H9 (cell line): Measurements from ENCODE around the gene TAPBPL. TPM values are rescaled to one million over a fixed set of nuclear protein-coding genes. Genes with fewer than 3 reads are reported as not detected.

Source experiments
- DNase-seq: peaks from one replicate; pipeline ENCODE4 v3.0.0-alpha.2; 2017
- H2AFZ ChIP-seq: one replicate; pipeline ENCODE4 v1.6.1; 2013; ENCODE audit warnings: mild to moderate bottlenecking, low read length, control low read depth, moderate library complexity
- H2AK5ac ChIP-seq: 2 replicates; pipeline ENCODE4 v1.6.1; 2013; ENCODE audit warnings: low read length, control low read depth, mixed read lengths; ENCODE audit not compliant: insufficient read length
- H2BK120ac ChIP-seq: one replicate; pipeline ENCODE4 v1.6.1; 2013; ENCODE audit warnings: low read depth, mild to moderate bottlenecking, low read length, control low read depth, inconsistent platforms; ENCODE audit not compliant: poor library complexity, severe bottlenecking
- H2BK12ac ChIP-seq: 2 replicates; pipeline ENCODE4 v1.6.1; 2013; ENCODE audit warnings: low read length, control low read depth, mixed read lengths, low read depth; ENCODE audit not compliant: insufficient read length
- H2BK15ac ChIP-seq: 2 replicates; pipeline ENCODE4 v1.6.1; 2013; ENCODE audit warnings: low read depth, low read length, control low read depth
- H2BK20ac ChIP-seq: one replicate; pipeline ENCODE4 v1.6.1; 2013; ENCODE audit warnings: low read depth, mild to moderate bottlenecking, low read length, control low read depth, inconsistent platforms; ENCODE audit not compliant: poor library complexity, severe bottlenecking
- H2BK5ac ChIP-seq: 2 replicates; pipeline ENCODE4 v1.6.1; 2013; ENCODE audit warnings: low read length, control low read depth, mixed read lengths; ENCODE audit not compliant: insufficient read length
- H3K14ac ChIP-seq: 2 replicates; pipeline ENCODE4 v1.6.1; 2013; ENCODE audit warnings: low read length, control low read depth; ENCODE audit not compliant: insufficient read depth
- H3K18ac ChIP-seq: 2 replicates; pipeline ENCODE4 v1.6.1; 2013; ENCODE audit warnings: low read depth, mild to moderate bottlenecking, mixed read lengths, low read length, control low read depth; ENCODE audit not compliant: insufficient read length
- H3K23ac ChIP-seq: 2 replicates; pipeline ENCODE4 v1.6.1; 2013; ENCODE audit warnings: low read length, control low read depth, mixed read lengths, low read depth; ENCODE audit not compliant: insufficient read length
- H3K23me2 ChIP-seq: 2 replicates; pipeline ENCODE4 v1.6.1; 2013; ENCODE audit warnings: low read depth, mild to moderate bottlenecking, mixed read lengths, low read length, control low read depth; ENCODE audit not compliant: insufficient read length, poor library complexity, severe bottlenecking
- H3K27ac ChIP-seq: 2 replicates; pipeline ENCODE4 v1.5.1; 2013; ENCODE audit warnings: low read length, control low read depth, mixed read lengths, low read depth; ENCODE audit not compliant: insufficient read length
- H3K27me3 ChIP-seq: 2 replicates; pipeline ENCODE4 v1.6.1; 2013; ENCODE audit warnings: low read length, control low read depth, inconsistent platforms; ENCODE audit not compliant: insufficient read depth
- H3K4ac ChIP-seq: 2 replicates; pipeline ENCODE4 v1.6.1; 2013; ENCODE audit warnings: low read depth, mild to moderate bottlenecking, control low read depth, inconsistent platforms, low read length, moderate library complexity
- H3K4me1 ChIP-seq: 2 replicates; pipeline ENCODE4 v1.6.1; 2013; ENCODE audit warnings: low read length, control low read depth, inconsistent platforms; ENCODE audit not compliant: insufficient read depth
- H3K4me2 ChIP-seq: 2 replicates; pipeline ENCODE4 v1.6.1; 2013; ENCODE audit warnings: low read length, control low read depth, mixed read lengths; ENCODE audit not compliant: insufficient read length, insufficient read depth
- H3K56ac ChIP-seq: 2 replicates; pipeline ENCODE4 v1.6.1; 2013; ENCODE audit warnings: low read depth, mild to moderate bottlenecking, mixed read lengths, low read length, control low read depth; ENCODE audit not compliant: insufficient read length
- H3K79me1 ChIP-seq: 2 replicates; pipeline ENCODE4 v1.6.1; 2013; ENCODE audit warnings: low read depth, mild to moderate bottlenecking, moderate library complexity, low read length, control low read depth, inconsistent platforms; ENCODE audit not compliant: insufficient read depth, poor library complexity, severe bottlenecking
- H3K79me2 ChIP-seq: 2 replicates; pipeline ENCODE4 v1.6.1; 2013; ENCODE audit warnings: low read length, control low read depth, inconsistent platforms; ENCODE audit not compliant: insufficient read depth
- H3K9ac ChIP-seq: 2 replicates; pipeline ENCODE4 v1.6.1; 2013; ENCODE audit warnings: low read length, control low read depth, mixed read lengths; ENCODE audit not compliant: insufficient read length; ENCODE audit errors: extremely low read depth
- H3K9me3 ChIP-seq: one replicate; pipeline ENCODE4 v1.6.1; 2013; ENCODE audit warnings: low read depth, low read length, inconsistent platforms; ENCODE audit not compliant: control insufficient read depth
- H3T11ph ChIP-seq: one replicate; pipeline ENCODE4 v1.6.1; 2013; ENCODE audit warnings: mild to moderate bottlenecking, low read length, control low read depth, inconsistent platforms
- H4K20me1 ChIP-seq: one replicate; pipeline ENCODE4 v1.6.1; 2013; ENCODE audit not compliant: control insufficient read depth, insufficient read length, insufficient read depth
- H4K5ac ChIP-seq: 2 replicates; pipeline ENCODE4 v1.6.1; 2013; ENCODE audit warnings: low read depth, mild to moderate bottlenecking, mixed read lengths, low read length, control low read depth; ENCODE audit not compliant: insufficient read length
- H4K8ac ChIP-seq: replicated peaks from 2 replicates; pipeline ENCODE4 v1.6.1; 2013; ENCODE audit warnings: low read length, control low read depth, mixed read lengths, low read depth; ENCODE audit not compliant: insufficient read length
- H4K91ac ChIP-seq: 2 replicates; pipeline ENCODE4 v1.6.1; 2013; ENCODE audit warnings: low read depth, mild to moderate bottlenecking, moderate library complexity, mixed read lengths, low read length, control low read depth; ENCODE audit not compliant: insufficient read length
- H3K27ac Mint-ChIP-seq, 3 experiments: 2 replicates in 2 of 3; 3 replicates in 1 of 3; pipeline ENCODE4 v1.8.0; 2020 to 2021; ENCODE audit warnings: mixed read lengths in 3 of 3, mild to moderate bottlenecking in 1 of 3, moderate library complexity in 1 of 3
- H3K27me3 Mint-ChIP-seq: 2 replicates; pipeline ENCODE4 v1.8.0; 2021; ENCODE audit warnings: low read depth, mild to moderate bottlenecking, moderate library complexity, mixed read lengths
- H3K36me3 Mint-ChIP-seq, 3 experiments: 2 replicates in 2 of 3; 3 replicates in 1 of 3; pipeline ENCODE4 v1.8.0; 2020 to 2021; ENCODE audit warnings: low read depth in 3 of 3, mixed read lengths in 3 of 3; ENCODE audit not compliant: insufficient read depth in 1 of 3
- H3K4me1 Mint-ChIP-seq, 2 experiments: 2 replicates each; pipeline ENCODE4 v1.8.0; 2020; ENCODE audit warnings: mixed read lengths in 2 of 2
- H3K4me3 Mint-ChIP-seq, 2 experiments: 2 replicates in 1 of 2; 3 replicates in 1 of 2; pipeline ENCODE4 v1.8.0; 2020 to 2021; ENCODE audit warnings: mild to moderate bottlenecking in 2 of 2, mixed read lengths in 2 of 2, moderate library complexity in 1 of 2
- H3K9me3 Mint-ChIP-seq, 2 experiments: 2 replicates in 1 of 2; 3 replicates in 1 of 2; pipeline ENCODE4 v1.8.0; 2020; ENCODE audit warnings: mild to moderate bottlenecking in 2 of 2, mixed read lengths in 2 of 2, moderate library complexity in 1 of 2
- CTCF ChIP-seq: fragments of 200-600 bp; sonication (generic); conservative IDR thresholded peaks from 3 replicates; pipeline ENCODE4 v1.8.0; 2021; ENCODE audit warnings: antibody characterized with exemption, mild to moderate bottlenecking
- WGBS: extraction: QIAGEN DNeasy Blood & Tissue Kit; methylation state at CpG from one replicate; pipeline ENCODE4 v1.1.7; 2013; ENCODE audit warnings: missing lambda C conversion rate, low lambda C conversion rate, mixed read lengths; ENCODE audit not compliant: insufficient read length; ENCODE audit errors: extremely low coverage; 5-methylcytosine and 5-hydroxymethylcytosine counted together
- total RNA-seq: library from RNA; stranded (reverse); gene quantifications from 2 replicates; pipeline ENCODE4 v1.2.1, GENCODE V29; 2021

The TAPBPL gene
- total RNA-seq, 1 experiment from 2014 or later, result 1.4 TPM

- H4K8ac ChIP-seq, result no peak overlapping the region
- no peak overlapping the region for H3K9ac ChIP-seq
- no peaks in the 10 kb centered on the region for H3K27me3 Mint-ChIP-seq
- no peaks in the 10 kb centered on the region for H3K27me3 ChIP-seq
- no peak overlapping the region; the same call in 1 of the 2 replicates for H3K4ac ChIP-seq
- no peak overlapping the region for H2AFZ ChIP-seq
- H2AK5ac ChIP-seq, result no peak overlapping the region
- peaks cover 35 to 63% (median 58%) of the 10 kb centered on the region in 3 experiments; a peak in 6 of 7 replicates for H3K36me3 Mint-ChIP-seq
- H3K23ac ChIP-seq, result no peak overlapping the region
- H3K56ac ChIP-seq, result no peak overlapping the region
- H2BK15ac ChIP-seq, result no peak overlapping the region
- TF ChIP-seq CTCF, result no peak
- H3K79me2 ChIP-seq, result peaks cover 2% of the 10 kb centered on the region; the same call in 1 of the 2 replicates
- H3K4me1 ChIP-seq, result peaks cover 2% of the 10 kb centered on the region; the same call in 1 of the 2 replicates
- no peak overlapping the region for H3K4me3 Mint-ChIP-seq
- peak overlapping the region in 2 of 3 experiments; percentile 19 to 78; a peak in 4 of 7 replicates for H3K27ac Mint-ChIP-seq
- no peak overlapping the region for H2BK12ac ChIP-seq
- H3K79me1 ChIP-seq, result peaks cover 12% of the 10 kb centered on the region
- H3K18ac ChIP-seq, result peak overlapping the region; percentile 33
- no peak overlapping the region for H3T11ph ChIP-seq
- no peak overlapping the region for H4K91ac ChIP-seq
- no peaks in the 10 kb centered on the region for H3K9me3 Mint-ChIP-seq
- H2BK20ac ChIP-seq, result peak overlapping the region; percentile 78
- H2BK120ac ChIP-seq, result peak overlapping the region; percentile 67
- no peak overlapping the region for H3K27ac ChIP-seq
- H4K20me1 ChIP-seq, result no peaks in the 10 kb centered on the region
- WGBS, result no CpG with 5 or more reads among the region's 7 CpGs
- H2BK5ac ChIP-seq, result no peak overlapping the region
- H3K9me3 ChIP-seq, result no peaks in the 10 kb centered on the region
- no peak for DNase-seq
- no peaks in the 10 kb centered on the region for H3K23me2 ChIP-seq
- peaks cover 8 to 10% of the 10 kb centered on the region in 2 experiments for H3K4me1 Mint-ChIP-seq
- H3K14ac ChIP-seq, result no peak overlapping the region
- H4K5ac ChIP-seq, result no peak overlapping the region
- no peak overlapping the region for H3K4me2 ChIP-seq
Observed at GRCh38 chr12:6508087-6508486, 56.2 kb downstream of the TAPBPL start.

Other genes starting within 250 kb of the TAPBPL start
- gene PLEKHG6, start 141.4 kb upstream of the TAPBPL start, total RNA-seq, result 17.7 and 20.0 TPM in 2 replicates
- 55.9 and 59.9 TPM in 2 replicates for gene TNFRSF1A, start 110.0 kb upstream of the TAPBPL start, total RNA-seq
- gene SCNN1A, start 76.5 kb upstream of the TAPBPL start, total RNA-seq, result 104 and 111 TPM in 2 replicates
- 3.4 and 4.8 TPM in 2 replicates for gene LTBR, start 67.9 kb upstream of the TAPBPL start, total RNA-seq
- 0.29 and 0.37 TPM in 2 replicates for gene CD27, start 7.1 kb upstream of the TAPBPL start, total RNA-seq
- gene VAMP1, start 18.6 kb downstream of the TAPBPL start, total RNA-seq, result 10.3 TPM in 2 replicates
- gene MRPL51, start 41.2 kb downstream of the TAPBPL start, total RNA-seq, result 321 and 329 TPM in 2 replicates
- gene NCAPD2, start 42.1 kb downstream of the TAPBPL start, total RNA-seq, result 105 and 114 TPM in 2 replicates
- 4,581 and 4,651 TPM in 2 replicates for gene GAPDH, start 82.5 kb downstream of the TAPBPL start, total RNA-seq
- gene IFFO1, start 104.0 kb downstream of the TAPBPL start, total RNA-seq, result 16.3 and 17.9 TPM in 2 replicates
- 136 and 137 TPM in 2 replicates for gene NOP2, start 116.2 kb downstream of the TAPBPL start, total RNA-seq
- gene CHD4, start 155.3 kb downstream of the TAPBPL start, total RNA-seq, result 334 and 346 TPM in 2 replicates
- gene LPAR5, start 183.9 kb downstream of the TAPBPL start, total RNA-seq, result 0.22 TPM in 2 replicates
- 1.3 and 1.9 TPM in 2 replicates for gene ACRBP, start 195.4 kb downstream of the TAPBPL start, total RNA-seq
- gene ING4, start 211.1 kb downstream of the TAPBPL start, total RNA-seq, result 20.1 TPM in 2 replicates
- gene ZNF384, start 237.3 kb downstream of the TAPBPL start, total RNA-seq, result 83.5 and 88.0 TPM in 2 replicates
- gene PIANP, start 248.8 kb downstream of the TAPBPL start, total RNA-seq, result 5.2 and 6.6 TPM in 2 replicates